GM19463 (cell line): ENCODE measurements around the gene PNMA1.
A peak's percentile ranks its signal among the peaks of the same experiment; 100 is the strongest.

ENCODE experiments used
- ATAC-seq: cut with Tn5 transposase; IDR thresholded peaks from one replicate; pipeline ENCODE4 v1.9.1; 2021; ENCODE audit warnings: mild to moderate bottlenecking, moderate library complexity; ENCODE audit not compliant: unreplicated experiment

PNMA1 gene

DNA sequence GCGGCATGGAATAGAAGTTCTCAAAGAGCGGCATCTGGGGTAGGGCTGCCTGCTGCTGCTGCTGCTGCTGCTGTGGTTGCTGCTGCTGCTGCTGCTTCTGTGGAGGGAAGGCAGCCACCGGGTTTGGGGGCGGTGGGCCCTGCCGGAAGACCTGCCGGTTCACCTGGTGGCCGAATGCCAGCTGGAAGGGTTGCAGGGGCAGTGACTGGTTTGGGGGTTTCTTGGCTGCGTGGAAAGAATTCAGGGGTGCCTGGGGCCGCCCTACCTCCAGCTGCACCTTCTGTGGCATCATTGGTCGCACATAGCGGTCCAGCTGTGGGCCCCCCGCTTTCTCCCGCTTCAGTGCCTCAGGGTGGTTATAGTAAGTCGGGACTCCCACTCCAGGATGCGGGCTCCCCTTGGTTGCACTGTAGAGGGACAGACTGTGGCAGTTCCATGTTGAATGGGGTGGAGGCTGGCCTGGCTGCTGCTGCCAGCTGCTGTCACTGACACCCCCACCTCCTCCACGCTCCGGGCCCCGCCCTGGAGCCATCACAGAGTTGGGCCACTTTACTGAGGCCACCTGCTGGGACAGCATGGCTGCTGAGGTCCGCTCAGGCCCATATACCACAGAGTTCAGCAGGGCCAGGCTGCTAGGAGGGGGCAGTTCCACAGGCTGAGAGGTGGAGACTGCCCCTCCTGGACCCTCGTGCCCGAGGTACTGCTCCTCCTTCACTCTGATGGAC lies 25.2 kb upstream of the PNMA1 start:
- ATAC-seq, result no peak

DNA sequence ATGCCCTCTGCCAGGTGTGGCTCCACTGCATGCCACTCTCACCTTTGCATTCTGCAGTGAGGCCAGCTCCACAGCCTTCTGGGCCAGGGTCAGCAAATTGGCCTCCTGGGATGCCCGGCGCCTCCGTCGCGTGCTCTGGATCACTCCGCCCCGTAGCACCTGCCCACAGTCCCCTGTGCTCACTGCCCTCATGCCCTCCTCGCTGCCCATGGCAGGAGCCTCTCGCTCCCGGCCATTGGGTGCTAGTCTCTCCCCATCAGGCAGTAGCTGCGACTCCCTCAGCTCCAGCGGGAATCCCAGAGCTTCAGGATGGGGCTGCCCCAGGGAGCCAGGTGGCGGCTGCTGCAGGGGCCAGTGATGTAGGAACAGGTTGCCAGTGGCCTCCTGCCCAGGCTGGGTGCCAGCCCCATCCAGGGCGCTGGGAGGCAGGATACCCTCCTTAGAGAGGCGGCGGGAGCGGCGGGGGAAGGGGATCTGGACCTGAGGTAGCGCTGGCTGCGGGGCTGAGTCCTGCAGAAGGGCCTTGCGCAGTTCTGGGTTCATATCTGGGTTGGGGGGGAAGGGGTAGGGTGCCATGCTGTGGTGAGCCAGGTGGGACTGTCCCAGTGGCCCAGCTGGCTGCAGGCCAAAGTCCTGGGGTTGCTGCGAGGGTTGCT lies 24.5 kb upstream of the PNMA1 start:
- no peak for ATAC-seq

DNA sequence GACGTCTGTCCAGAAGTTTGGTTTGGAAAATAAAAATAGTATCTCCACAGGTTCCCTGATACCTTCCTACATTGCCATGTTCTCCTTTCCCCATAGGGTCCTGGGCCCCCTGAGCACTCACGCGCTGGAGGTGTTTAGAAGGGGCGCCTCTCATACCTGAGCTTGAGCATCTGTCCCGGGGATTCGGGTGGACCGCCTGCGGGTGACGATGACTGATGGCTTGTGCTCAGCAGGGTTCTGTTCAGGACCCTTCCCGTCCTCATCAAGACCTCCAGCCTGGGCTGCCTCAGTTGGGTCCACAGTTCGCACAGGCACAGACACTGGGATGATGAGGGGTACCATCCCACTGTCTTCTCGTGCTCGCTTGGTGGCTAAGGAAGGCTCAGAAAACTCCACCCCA lies 22.7 kb upstream of the PNMA1 start:
- no peak for ATAC-seq

DNA sequence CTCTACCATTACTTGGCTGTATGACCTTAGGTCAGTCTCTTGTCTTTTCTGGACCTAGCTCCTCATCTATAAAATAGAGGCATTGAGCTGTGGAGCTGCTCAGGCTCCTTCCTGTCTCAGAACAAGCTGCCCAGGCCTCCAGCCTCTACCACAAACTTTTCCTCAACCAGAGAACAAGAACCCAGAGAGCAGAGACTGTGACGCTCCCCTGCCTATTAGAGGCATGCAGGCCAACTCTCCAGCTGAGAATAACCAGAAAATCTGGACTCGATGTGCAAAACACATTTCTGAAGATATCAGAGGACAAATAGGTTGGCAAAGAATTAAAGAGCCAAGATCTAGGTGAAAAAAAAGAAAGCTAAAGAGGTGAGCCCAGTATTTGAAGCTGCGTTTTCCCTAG lies 17.8 kb upstream of the PNMA1 start:
- ATAC-seq, result no peak

DNA sequence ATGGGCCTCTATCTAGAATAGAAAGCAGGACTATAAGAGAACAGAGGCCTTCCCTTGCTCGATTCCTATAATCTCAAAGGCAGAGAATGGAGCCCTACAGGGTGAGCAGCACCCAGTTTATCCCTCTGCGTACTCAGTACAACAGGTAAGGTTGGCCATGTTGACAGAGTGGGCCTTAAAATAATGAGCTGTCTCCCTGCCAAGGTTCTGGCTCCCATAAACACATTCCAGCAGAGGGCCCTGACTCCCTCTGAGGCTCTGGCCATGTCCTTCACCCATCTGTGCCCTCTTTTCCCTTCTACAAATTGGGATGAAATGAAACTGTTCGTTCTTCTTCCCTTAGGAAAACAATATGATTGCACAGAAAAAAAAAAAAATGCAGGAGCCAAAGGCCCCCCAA lies 16.9 kb upstream of the PNMA1 start:
- no peak for ATAC-seq

DNA sequence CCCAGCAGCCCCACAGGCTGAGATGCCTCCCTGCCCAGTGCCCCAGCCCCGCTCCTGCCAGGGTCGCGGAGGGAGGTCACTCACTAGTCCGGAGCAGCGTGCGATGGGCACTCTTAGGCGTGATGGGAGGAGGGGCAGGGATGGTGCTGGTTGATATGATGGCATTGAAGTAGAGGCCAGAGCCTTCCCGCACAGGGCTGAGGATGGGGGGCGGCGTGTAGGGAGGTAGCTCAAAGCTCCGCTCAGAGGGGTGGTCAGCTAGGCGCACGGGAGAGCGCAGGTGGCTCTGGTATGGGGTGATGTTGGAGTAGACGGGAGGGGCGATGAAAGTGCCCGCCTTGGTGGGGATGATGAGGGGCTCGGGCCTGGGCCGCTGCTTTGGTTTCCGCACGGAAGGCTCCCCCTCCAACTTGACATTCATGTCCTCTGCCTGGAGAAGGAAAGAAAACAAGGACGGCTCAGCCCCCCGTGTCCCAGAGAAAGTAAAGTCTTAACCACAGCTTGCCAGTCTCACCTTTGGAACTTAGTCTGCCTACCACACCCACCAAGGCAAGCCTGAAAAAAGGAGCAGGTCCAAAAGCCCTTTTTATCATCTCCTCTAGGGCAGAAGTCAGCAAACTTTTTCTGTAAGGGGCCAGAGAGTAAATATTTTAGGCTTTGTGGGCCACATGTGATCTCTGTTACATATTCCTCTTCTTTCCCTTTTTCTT lies 15.5 kb upstream of the PNMA1 start:
- ATAC-seq, result no peak

DNA sequence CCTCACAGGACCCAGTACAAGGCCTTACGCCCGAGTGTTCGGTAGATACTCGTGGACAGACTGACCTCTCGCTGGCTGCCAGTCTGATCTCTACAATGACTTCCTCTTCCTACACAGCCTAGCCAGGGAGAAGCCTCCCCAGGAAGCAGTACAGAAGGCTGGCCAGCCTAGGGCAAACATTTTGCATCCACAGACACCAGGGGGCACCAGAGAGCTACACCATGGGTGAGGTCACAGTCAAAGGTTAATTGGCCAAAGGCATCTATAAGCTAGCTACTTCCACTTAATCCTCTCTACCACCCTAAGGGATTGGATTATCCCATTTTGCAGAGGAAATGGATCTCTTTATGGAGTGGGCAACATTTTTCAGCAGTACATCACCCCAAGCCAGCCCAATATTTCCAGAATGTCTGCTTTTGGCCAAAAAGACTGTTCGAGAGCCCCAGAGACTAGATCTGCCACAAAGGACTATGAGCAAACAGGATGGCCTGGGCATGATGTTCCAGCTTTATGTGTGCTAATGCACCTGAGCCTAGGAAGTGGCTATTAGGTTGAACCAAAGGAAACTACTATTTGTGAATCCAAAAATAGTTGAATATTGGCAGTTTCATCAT lies 14.6 kb upstream of the PNMA1 start:
- peak; percentile 65 for ATAC-seq

DNA sequence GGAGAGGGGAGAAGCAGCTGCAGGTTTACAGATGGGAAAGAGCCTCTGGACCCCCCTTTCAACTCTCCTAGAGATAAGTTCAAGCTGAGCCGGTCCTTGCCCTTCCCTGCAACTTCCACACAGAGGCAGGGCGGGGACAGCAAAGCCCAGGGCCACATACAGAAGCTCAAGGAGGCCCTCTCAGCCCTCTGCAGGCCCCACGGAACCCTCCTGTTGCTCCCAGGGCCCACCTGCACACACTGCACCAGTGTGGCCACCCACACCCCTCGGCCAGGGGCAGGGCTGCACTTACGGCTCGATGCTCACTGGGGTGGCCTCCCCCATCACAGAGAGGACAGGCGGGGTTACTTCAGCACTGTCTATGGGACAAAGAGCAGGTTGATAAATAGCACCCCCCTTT lies 13.0 kb upstream of the PNMA1 start:
- no peak for ATAC-seq

DNA sequence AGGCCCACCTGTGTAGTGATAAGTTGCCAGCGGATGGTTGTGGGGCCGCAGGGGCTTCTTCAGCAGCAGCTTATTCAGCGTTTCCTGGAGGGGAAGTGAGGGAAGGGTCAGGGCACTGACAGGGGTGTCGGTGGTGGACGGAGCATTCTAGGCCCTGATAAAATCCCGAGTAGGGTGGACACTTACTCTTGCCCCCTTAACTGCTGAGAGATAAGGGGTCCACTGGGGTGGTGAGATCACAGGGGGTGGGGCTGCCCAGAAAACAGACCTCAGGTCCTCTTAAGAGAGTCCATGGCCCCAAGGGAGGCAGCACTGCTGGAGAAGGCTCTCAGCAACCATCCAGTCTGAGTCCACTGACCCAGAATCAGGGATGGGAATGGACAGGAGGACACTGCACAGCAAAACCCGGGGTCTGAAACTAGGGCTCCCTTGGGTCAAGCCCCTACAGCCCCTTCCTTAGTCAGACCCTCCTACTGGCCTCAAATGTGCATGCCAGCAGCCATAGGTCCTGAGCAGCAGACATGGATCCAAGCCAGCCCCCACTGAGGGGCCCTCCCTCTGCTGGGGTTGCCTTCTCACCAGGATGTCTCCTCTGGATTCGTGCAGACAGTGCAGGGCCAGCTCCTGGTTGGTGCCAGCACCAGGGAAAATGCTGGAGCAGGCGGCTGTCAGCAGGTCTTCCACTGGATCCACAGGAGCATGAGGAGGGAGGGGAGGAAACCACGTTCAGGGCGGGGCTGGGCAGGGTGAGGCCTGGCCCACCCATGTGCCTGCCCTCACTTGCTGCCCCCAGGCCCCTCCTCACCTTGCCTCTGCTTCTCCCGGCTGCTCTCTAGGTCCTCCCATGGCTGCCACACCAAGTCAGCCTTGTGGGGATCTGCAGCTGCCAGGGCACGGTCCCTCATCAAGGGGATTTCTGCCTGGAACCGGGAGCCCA lies 12.1 kb upstream of the PNMA1 start:
- no peak for ATAC-seq

DNA sequence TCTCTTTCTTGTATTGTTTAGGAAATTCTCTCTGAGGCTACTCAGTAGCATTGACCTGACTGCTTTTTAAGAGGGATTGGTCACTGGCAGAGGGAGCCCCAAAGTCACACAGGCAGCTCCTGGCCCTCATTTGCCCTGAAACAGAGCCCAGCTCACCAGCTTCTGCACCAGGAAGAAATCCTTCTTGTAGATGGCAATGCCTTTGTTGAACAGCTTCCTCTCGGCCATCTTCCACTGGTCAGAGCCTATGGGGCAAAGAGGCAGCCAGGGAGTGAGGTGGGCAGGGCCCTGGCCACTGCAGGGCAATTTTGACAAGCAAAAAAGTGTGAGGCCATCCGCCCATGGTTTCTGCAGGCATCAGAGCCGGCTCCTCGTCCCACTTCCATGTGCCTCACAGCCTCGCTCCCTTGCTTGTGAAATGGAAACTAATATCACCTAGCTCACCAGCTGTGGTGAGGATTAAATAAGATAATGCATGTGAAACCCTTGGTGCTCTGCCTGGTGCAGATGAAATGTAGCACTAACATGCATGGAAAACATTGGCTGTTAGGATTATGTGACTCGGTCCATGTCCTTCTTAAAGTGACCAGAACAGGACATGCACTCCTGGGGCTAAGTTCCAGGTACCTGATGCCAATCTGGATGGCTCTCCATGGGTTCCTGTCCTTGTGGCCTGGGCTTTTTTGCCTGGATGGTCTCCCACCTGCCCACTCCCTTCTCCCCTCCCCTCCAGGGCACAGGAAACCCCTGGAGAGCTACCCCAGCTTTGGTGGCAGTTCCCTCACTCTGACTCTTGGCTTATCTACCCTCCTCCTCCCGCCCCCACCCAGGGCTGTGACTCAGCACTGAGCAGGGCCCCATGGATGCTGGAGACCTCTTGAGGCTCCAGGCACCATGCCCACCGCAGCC lies 11.2 kb upstream of the PNMA1 start:
- ATAC-seq, result no peak

DNA sequence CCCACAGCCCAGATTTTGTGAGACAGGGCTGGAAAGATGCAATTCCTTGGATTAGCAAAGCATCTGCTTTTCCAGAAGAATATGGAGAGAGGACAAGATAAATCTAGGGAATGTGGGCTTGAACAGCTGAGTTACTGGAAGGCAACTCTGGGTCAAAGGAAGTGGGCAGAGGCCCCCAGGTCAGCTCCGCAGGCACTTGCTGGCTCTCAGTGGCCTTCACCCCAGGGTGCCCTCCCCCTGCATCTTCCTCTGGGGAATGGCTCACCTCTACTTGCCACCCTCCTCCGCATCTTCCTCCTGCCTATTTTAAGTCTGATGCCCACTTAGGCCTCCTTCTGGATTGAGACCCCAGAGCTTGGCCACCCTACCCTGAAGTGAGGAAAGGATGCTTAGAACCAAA lies 10.5 kb upstream of the PNMA1 start:
- no peak for ATAC-seq

DNA sequence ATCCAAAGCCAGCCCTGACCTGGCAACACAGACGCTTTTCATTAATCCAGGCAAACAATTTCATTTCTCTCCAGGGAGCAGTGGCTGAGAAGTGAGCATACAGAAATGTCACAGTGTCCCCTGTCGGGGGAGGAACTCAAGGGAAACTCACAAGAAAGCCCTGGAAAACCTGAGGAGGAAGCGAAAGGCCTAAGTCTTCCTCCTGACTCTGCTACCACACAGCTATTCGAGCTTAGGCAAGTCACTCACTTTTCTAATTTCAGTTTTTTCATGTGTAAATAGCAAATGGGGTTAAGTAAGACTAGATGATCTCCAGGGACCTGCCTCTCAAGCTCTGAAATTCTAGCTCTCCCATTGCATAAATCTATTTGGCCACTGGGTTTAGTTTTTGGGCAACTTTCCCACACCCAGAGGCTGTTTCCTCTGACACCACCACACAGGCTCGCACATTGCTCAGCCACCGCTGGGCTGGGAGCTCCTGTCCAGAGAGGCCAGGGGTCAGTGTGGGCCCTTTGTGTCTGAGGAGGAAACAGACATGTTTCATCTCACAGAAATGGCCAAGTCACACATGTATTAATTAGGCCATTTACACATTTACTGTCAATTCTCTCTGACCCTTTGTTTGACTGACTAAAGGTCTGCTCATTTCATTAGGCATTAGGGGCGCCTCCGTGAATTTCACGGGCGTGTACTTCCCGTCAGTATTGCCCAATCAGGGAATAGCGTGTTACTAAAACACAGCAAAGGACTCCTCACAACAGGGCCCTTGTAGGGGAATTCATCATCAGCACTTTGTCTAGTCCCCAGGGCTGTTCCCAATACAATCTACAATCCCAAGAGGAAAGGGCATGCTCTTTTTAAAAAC lies 9.8 kb upstream of the PNMA1 start:
- no peak for ATAC-seq

DNA sequence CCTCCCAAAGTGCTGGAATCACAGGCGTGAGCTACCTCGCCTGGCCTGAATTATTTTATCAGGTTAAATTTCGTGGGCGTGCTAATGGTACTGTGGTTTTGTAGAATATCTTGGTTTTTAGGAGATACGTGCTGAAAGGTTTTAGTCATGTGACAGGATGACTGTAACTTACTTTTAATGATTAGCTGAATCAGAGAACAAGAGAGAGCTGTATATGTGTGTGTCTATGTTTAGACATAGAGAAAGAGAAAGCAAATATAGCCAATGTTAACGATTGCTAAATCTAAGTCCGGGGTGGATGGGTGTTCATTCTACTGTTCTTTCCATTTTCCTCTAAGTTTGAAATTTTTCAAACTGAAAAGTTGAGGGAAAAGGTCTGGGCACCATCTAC lies 9.2 kb upstream of the PNMA1 start:
- no peak for ATAC-seq

DNA sequence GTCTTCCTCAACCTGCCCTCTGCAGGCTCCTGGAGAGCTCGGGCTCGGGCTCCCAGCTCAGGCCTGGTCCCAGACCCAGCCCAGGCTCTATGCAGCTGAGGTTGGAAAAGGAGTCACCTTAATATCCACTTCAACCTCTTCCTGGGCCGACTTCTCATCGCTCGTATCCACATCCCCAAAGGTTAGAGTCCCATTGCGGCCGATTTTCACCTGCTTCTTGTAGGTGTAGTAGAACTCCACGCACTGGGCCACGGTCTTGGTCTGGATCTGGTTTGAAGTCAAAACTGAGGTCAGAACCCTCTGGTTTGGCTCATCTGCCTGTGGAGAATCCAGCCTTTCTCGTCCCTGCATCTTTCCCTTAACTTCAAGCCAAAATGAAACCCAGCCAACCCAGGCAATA lies 8.4 kb upstream of the PNMA1 start:
- ATAC-seq, result no peak

DNA sequence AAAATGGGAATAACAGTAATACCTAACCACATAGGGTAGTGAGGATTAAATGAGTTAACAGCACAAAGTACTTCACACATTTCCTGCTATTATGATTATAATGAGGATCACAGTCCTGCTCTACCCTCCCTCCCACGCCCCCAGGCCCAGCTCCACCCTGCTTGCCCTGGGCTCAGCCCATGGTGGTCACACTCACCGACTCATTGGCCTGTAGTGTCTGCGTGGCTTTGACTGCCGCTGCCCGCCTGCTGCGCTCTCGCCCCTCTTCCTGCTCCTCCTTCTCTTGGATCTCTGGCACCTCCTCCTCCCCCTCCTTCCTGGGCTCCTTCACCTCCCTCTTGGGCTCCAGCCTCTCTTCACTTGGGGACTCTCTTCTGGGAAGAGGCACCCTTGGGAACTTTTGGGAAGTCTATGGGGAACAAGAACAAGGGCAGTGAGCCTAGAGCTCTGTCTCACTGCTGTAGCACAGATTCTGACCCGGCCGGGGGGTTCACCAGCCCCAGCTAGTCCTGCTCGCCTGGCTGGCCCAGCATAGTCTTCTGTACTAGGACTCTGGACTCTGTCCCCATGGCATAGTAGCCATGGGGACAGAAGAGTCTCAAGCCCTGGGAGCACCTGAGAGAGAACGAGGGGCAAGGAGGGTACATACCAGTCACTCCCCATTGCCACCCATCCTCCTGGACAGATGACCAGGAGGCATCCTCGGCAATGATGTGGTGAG lies 7.1 kb upstream of the PNMA1 start:
- no peak for ATAC-seq

DNA sequence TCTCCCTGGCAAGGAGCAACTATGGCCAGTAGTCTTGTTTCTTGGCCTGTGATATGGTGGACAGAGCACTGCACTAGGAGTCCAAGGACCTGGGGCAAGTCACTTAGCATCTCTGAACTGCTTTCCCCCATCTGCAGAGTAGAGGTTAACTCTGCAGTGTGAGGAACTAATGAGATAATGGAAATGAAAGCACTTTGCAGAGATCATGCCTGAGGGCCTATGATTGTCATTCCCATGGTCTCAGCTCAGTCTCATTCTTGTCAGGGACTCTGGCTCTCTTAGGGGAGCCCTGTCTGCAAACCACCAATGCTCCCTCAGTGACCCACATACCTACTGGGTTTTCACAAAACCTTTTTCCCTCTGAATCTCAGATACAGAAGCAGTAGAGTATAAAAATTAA lies 6.5 kb upstream of the PNMA1 start:
- no peak for ATAC-seq

DNA sequence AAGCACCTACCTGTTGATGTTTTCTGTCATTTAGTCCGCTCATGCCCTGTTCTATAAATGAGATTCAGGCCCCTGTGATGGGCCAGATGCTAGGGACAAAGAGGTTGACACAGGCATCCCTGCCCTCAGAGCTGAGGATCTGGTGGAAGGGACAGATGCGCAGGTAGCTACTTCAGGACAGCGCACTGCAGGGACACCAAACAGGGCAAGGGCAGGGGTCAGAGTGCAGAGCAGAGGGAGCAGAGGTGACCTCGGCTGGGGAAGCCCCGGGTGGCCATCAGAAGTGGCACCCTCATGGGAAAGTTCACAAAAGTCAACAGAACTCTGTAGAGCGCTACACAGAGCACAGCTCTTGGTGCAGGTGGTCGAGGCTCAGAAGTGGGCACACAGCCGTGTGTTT lies 5.6 kb upstream of the PNMA1 start:
- no peak for ATAC-seq

DNA sequence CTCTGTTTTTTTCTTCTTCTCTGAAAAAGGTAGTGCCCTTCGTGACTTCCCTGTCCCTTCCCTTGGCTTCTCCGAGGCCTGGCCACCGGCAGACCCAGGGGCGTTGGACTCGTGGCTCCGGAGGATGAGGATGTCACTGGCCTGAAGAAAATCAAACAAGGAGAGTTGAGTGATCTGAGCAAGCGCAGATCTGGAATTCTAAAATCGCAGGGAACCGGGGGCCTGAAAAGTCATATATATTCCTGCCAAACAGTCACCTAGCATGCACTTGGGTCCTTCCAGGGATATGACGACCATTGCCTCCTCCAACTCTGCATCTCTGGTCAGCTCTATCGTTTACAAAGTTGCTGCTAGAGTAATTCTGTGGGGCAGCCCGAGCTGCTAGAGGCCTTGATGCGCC lies 5.2 kb upstream of the PNMA1 start:
- ATAC-seq, result no peak
